Subcutaneous adipose tissue (tissue), 4 donors: ENCODE results near the gene TRAPPC2B. TPM values are rescaled to one million over a fixed set of nuclear protein-coding genes. Genes with fewer than 3 reads are reported as not detected.

Experiments
- total RNA-seq, 4 donors: library from RNA; depleted of rRNA; stranded (reverse); fragments of >200 nt; gene quantifications; one replicate each; pipeline ENCODE4 v1.1.0, GENCODE V29; 2016
- TF ChIP-seq, protein P1 (sequence below): fragments of 450-650 bp; IDR thresholded peaks from one replicate; pipeline ENCODE4 v1.5.1; 2016; ENCODE audit warnings: low read depth, mild to moderate bottlenecking, control low read depth, antibody characterized with exemption, moderate library complexity

TRAPPC2B gene
- total RNA-seq, 4 donors from 2014 or later: 9.4 to 24.3 (median 22.4) TPM

DNA sequence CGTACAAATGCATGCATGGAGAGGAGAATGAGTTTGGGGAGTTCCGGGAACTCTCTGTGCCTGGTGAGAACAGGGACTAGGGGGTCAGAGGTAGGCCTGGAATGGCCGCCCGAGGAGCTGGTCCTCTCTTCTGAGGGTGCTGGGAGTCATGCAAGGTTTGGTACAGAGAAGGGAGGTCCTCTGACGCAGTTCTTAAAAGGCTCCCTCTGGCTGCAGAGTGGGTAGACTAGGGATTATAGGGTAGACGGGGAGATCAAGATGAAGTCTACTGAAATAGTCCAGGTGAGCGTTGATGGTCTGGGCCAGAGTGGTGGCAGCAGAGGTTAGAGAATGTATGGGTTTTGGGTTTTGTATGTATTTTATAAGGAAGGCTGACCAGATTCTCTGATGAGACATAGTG, 11.5 kb upstream of the TRAPPC2B start:
- TF ChIP-seq, protein P1, sequence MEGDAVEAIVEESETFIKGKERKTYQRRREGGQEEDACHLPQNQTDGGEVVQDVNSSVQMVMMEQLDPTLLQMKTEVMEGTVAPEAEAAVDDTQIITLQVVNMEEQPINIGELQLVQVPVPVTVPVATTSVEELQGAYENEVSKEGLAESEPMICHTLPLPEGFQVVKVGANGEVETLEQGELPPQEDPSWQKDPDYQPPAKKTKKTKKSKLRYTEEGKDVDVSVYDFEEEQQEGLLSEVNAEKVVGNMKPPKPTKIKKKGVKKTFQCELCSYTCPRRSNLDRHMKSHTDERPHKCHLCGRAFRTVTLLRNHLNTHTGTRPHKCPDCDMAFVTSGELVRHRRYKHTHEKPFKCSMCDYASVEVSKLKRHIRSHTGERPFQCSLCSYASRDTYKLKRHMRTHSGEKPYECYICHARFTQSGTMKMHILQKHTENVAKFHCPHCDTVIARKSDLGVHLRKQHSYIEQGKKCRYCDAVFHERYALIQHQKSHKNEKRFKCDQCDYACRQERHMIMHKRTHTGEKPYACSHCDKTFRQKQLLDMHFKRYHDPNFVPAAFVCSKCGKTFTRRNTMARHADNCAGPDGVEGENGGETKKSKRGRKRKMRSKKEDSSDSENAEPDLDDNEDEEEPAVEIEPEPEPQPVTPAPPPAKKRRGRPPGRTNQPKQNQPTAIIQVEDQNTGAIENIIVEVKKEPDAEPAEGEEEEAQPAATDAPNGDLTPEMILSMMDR: no peak

DNA sequence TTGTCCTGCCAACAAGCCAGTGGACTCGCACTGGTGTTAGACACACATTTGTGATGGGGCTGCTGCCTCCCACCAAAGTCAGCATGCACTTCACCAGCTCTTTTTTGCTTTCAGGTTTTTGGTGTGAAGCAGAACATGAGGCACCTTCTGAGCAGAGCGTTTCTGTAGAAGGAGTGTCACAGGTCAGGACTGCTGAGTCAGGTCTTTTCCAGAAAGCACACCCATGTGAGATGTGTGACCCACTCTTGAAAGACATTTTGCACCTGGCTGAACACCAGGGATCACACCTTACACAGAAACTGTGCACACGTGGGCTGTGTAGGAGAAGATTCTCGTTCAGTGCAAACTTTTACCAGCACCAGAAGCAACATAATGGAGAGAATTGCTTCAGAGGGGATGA, 7.4 kb upstream of the TRAPPC2B start:
- TF ChIP-seq, protein P1: no peak

DNA sequence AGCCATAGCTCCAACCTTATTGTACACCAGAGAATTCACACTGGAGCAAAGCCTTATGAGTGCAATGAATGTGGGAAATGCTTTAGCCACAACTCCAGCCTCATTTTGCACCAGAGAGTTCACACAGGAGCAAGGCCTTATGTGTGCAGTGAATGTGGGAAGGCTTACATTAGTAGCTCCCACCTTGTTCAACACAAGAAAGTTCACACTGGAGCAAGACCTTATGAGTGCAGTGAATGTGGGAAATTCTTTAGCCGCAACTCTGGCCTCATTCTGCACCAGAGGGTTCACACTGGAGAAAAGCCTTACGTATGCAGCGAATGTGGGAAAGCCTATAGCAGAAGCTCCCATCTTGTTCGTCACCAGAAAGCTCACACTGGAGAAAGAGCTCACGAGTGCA, 5.9 kb upstream of the TRAPPC2B start:
- TF ChIP-seq, protein P1: no peak

DNA sequence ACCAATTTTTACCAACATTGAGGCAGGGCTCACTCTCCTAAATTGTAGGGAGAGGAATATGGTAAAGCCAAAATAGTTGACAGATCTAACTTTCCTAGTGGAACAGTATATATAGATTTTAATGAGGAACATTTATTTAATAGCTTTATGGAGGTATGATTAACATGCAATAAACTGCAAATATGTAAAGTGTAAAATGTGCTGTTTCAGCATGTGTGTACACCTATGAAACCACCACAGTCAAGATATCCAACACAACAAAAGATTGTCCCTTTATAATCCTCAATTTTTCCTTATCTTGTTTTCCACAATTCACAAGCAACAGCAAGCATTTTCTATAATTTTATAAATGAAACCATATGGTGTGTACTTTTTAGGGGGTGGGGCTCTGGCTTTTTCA, 4.1 kb upstream of the TRAPPC2B start:
- TF ChIP-seq, protein P1: no peak

DNA sequence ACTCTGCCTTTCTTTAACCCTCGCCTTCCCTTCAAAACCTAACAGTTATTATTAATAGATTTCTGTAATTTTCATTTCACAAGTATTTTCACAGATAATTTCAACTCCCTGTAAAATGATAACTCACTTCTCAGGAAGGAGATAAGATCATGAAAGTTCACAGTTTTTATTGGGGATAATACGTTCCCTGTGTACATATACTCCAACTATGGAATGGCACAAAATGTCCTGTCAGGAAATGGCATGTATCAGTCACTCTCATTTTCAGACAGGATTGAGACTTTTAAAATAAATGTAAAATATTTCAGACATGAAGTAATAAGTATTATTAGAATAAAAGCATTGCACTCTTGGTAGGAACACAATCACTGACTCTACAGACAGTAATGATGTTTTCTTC, 932 bp upstream of the TRAPPC2B start:
- TF ChIP-seq, protein P1: no peak

DNA sequence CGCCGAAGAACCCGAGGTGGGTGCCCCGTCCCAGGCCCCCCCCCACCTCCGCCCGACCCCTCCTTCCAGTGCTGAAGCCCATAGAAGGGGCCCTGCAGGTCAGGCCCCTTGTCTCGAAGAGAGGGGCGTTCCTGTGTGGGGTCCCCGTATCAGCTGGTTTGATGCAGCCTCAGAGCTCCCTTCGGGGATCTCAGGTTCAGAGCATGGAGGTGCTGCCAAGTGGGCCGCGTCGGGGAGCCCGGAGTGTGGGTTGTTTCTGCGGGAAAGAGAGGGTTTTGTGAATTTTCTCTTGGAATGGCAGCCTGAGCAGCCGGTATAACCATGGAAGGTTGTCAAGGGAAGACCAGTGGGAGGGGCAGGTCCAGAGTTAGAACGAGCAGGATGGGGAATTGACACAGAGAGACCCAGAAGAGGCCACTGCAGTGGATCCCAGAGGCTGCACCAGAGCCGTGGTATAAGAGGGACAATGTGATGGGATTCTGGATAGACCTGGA, 384 bp downstream of the TRAPPC2B start:
- TF ChIP-seq, protein P1: no peak

DNA sequence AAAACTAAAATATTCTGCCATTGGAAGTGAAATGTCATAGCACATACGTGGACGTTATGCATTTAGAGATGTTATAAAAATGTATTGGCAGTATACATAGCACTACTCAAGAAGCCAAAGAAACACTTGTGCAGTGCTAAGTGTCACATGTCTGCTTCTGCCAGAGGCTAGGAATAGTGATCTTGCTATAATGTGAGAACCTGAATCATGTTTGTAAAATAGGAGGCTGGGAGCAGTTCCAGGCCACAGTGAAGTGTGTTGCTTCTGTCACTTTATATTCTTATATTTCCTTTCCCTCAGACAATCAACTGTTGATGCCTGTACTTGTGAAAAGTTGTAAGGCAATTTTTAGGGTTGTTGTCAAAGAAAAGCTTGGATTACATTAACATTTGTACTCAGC, 3.4 kb downstream of the TRAPPC2B start:
- TF ChIP-seq, protein P1: no peak

DNA sequence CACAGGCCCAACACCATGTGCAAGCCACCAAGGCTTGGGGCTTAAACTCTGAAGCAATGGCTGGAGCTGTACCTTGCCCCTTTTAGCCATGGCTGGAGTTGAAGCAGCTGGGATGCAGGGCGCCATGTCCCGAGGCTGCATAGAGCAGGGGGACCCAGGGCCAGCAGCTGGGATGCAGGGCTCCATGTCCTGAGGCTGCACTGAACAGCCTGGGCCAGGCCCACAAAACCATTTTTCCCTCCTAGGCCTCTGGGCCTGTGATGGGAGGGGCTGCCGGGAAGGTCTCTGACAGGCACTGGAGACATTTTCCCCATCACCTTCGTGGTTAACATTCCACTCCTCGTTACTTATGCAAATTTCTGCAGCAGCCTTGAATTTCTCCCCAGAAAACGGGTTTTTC, 10.8 kb downstream of the TRAPPC2B start:
- TF ChIP-seq, protein P1: no peak
